CD4-positive, alpha-beta T cell treated with Interferon alpha-2 for 1 hour (primary cell): ENCODE measurements around the gene TTC39B.

ENCODE experiments used
- DNase-seq, 2 donors: peaks; one replicate each; pipeline ENCODE4 v3.0.0-alpha.2; 2020 to 2022

Gene TTC39B

DNA sequence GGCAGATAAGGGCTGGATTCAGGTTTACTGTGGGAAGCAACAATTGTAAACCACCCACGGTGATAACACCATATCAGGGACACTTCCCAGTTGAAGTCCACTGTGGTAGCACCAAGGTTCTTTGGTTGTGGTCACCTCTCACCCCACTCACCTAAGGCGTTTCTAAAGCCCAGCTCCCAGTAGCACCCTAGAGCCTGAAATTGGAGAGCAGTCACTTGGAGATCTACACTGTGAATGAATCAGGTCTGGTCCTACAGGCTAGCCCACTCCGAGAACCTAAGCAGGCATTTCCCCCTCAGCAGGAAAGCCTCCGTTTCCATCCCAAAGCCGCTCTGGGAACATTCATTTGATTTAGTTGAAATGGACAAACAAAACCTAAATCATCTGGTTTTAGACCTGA, 191.3 kb downstream of the TTC39B start:
- no peak for DNase-seq

DNA sequence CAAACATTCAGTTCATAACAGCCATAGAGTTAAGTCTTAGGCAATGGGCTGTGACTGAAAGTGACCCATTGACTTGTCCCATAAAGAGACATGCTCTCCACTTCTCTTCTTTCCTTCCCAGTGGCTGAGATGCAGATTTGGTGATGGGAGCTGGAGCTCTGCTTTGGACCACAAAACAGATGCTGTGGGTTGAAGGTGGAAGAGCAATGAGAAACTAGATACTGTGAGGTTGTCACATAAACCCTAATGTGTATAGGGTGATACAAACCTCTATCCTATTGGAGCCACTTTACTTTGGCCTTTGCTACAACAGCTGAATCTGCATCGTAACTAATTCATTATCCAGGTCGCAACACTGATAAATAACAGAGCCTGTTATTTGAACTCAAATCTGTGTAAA, 192.0 kb downstream of the TTC39B start:
- no peak for DNase-seq
